Sigmoid colon (tissue), 7 donors: ENCODE data around the gene CACNG3. TPM values are rescaled to one million over a fixed set of nuclear protein-coding genes. Genes with fewer than 3 reads are reported as not detected.

Experiments
- DNase-seq: peaks from one replicate; pipeline ENCODE4 v3.0.0-alpha.2; 2019
- H3K27ac ChIP-seq, 4 donors: fragments of 200-600 bp; sonication (generic); one replicate each; pipeline ENCODE4 v1.5.1; 2016 to 2019; ENCODE audit warnings: mild to moderate bottlenecking in 1 of 4
- H3K27me3 ChIP-seq, 3 donors: fragments of 200-600 bp; sonication (generic); one replicate each; pipeline ENCODE4 v1.5.1; 2019; ENCODE audit warnings: mild to moderate bottlenecking in 1 of 3
- H3K36me3 ChIP-seq, 4 donors: fragments of 200-600 bp; sonication (generic); one replicate each; pipeline ENCODE4 v1.5.1; 2016 to 2019
- H3K4me1 ChIP-seq, 4 donors: fragments of 200-600 bp; sonication (generic); one replicate each; pipeline ENCODE4 v1.5.1; 2017 to 2019
- H3K4me3 ChIP-seq, 4 donors: fragments of 200-600 bp; sonication (generic); one replicate each; pipeline ENCODE4 v1.5.1; 2017 to 2019; ENCODE audit warnings: mild to moderate bottlenecking in 2 of 4, moderate library complexity in 1 of 4
- H3K9me3 ChIP-seq, 4 donors: fragments of 200-600 bp in 3 of 4; sonication (generic) in 3 of 4; one replicate each; pipeline versions ENCODE4 v1.5.1 to v1.6.1; 2013 to 2019
- EP300 ChIP-seq, 4 donors: sonication (generic); formaldehyde crosslinking; IDR thresholded peaks; one replicate each; pipeline ENCODE4 v1.6.1; 2017; ENCODE audit warnings: antibody characterized with exemption in 4 of 4
- POLR2A ChIP-seq, 2 donors: fragments of 450-650 bp; IDR thresholded peaks; one replicate each; pipeline ENCODE4 v1.6.1; 2016; ENCODE audit warnings: antibody characterized with exemption in 2 of 2, mild to moderate bottlenecking in 2 of 2, moderate library complexity in 2 of 2
- POLR2AphosphoS5 ChIP-seq, 4 donors: sonication (generic); formaldehyde crosslinking; IDR thresholded peaks; one replicate each; pipeline ENCODE4 v1.6.1; 2017; ENCODE audit warnings: antibody characterized with exemption in 4 of 4
- WGBS, 2 donors: extraction: QIAGEN DNeasy Blood & Tissue Kit; methylation state at CpG; one replicate each; pipeline ENCODE4 v1.1.7; 2013; 5-methylcytosine and 5-hydroxymethylcytosine counted together
- intact Hi-C: fragments of 100-400 bp; cut with DNase I; formaldehyde crosslinking; loops from one replicate; pipeline ENCODE4 v1.15.1; 2023
- polyA plus RNA-seq, 3 donors: library from polyadenylated mRNA; stranded (reverse); fragments of 200-250 nt; gene quantifications; one replicate each; pipeline ENCODE4 v1.2.3, GENCODE V29; 2013
- total RNA-seq, 4 donors: library from RNA; depleted of rRNA; stranded (reverse); fragments of >200 nt; gene quantifications; one replicate each; pipeline ENCODE4 v1.1.0, GENCODE V29; 2016
- TF ChIP-seq, protein P1 (sequence below), 4 experiments: fragments of 450-650 bp in 3 of 4; fragments of 200-600 bp in 1 of 4; IDR thresholded peaks; one replicate each; pipeline ENCODE4 v1.5.1; 2016 to 2019; ENCODE audit warnings: antibody characterized with exemption in 4 of 4, mild to moderate bottlenecking in 3 of 4, moderate library complexity in 2 of 4
- donor health status: healthy with polysubstance abuse.
- donor health status: Bipolar disorder and iron deficiency.
- donor health status: healthy.

Gene CACNG3
- total and polyA plus RNA-seq, 7 donors: not detected

DNA sequence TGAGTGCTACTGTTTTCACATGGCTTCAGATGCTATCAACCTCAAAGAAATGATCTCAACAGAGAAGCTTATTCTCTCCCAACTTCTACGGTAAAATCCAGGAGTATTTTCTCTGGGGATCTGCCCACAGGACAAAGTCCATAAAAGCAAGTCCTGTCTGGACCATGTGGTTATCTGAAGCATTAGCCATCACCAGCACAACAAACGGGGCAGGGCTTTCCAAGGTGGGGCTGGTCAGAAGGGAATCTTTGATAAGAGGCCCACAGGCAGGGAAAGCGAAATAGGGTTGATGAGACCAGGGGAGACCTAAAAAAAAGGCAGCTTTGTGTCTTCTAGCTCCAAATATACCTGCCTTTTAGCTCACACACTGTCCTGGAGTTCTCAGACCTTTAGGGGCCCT lies 38.7 kb upstream of the CACNG3 start:
- Histone ChIP-seq H3K9me3 (no peaks in the 10 kb centered on the region), H3K4me1 (no peaks in the 10 kb centered on the region), H3K27ac (no peak overlapping the region), H3K4me3 (no peak overlapping the region), H3K27me3 (no peaks in the 10 kb centered on the region), H3K36me3 (no peaks in the 10 kb centered on the region)
- DNase-seq: no peak
- TF ChIP-seq EP300 (IDR thresholded peaks at IDR 0.05) (no peak), POLR2A (IDR thresholded peaks at IDR 0.05) (no peak), POLR2AphosphoS5 (IDR thresholded peaks at IDR 0.05) (no peak)
- TF ChIP-seq, protein P1, sequence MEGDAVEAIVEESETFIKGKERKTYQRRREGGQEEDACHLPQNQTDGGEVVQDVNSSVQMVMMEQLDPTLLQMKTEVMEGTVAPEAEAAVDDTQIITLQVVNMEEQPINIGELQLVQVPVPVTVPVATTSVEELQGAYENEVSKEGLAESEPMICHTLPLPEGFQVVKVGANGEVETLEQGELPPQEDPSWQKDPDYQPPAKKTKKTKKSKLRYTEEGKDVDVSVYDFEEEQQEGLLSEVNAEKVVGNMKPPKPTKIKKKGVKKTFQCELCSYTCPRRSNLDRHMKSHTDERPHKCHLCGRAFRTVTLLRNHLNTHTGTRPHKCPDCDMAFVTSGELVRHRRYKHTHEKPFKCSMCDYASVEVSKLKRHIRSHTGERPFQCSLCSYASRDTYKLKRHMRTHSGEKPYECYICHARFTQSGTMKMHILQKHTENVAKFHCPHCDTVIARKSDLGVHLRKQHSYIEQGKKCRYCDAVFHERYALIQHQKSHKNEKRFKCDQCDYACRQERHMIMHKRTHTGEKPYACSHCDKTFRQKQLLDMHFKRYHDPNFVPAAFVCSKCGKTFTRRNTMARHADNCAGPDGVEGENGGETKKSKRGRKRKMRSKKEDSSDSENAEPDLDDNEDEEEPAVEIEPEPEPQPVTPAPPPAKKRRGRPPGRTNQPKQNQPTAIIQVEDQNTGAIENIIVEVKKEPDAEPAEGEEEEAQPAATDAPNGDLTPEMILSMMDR (IDR thresholded peaks at IDR 0.05): no peak
- intact Hi-C loops: no loop called here
- 39 to 78% methylated on average over 3 of the region's 3 CpGs for WGBS, 2 donors

DNA sequence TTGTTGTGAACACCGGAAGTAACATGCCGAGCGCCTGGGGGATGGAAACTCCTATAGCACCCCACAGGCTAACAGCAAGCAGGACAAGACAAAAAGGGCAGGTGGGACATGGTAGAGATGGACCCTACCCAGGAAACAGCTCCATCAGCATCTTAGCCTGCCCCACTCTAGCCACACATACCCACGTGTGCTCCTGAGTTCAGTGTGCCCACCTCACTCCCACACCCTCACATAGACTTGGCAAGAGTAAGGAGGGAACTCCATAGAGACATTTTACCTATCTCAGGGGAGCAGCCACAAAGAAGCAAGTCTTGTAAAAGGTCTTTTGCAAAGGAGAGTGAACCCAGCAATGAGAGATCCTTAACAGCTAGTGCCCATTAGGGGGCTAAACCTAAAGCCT lies 37.8 kb upstream of the CACNG3 start:
- TF ChIP-seq POLR2A (IDR thresholded peaks at IDR 0.05): no peak
- TF ChIP-seq EP300 (IDR thresholded peaks at IDR 0.05): no peak
- no peak for TF ChIP-seq POLR2AphosphoS5 (IDR thresholded peaks at IDR 0.05)
- TF ChIP-seq, protein P1 (IDR thresholded peaks at IDR 0.05): no peak
- intact Hi-C loops: no loop called here
- Histone ChIP-seq H3K36me3 (no peaks in the 10 kb centered on the region), H3K9me3 (no peaks in the 10 kb centered on the region), H3K27ac (no peak overlapping the region), H3K4me1 (no peaks in the 10 kb centered on the region), H3K4me3 (no peak overlapping the region), H3K27me3 (no peaks in the 10 kb centered on the region)
- WGBS, 2 donors: 87 to 92% methylated on average over 4 of the region's 4 CpGs
- no peak for DNase-seq

DNA sequence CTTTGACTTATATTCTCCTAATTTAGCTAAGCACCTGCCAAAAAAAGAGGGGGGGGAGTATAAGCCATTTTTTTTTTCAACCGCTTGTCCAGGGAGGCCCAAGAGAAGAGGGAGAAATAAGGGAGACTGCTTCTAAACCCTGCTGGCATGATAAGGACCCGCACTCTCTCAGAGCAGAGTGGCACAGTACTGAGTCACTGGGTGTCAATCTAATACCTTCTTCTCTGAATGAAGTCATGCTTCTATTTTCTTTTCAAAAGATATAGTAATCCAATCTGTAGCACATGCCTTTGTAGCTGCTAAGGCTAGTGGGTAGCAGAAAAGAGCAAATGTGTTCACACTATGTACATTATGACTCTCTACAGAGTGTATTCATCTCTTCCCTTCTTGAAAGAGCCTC lies 34.9 kb upstream of the CACNG3 start:
- intact Hi-C loops: no loop called here
- TF ChIP-seq EP300 (IDR thresholded peaks at IDR 0.05) (no peak), POLR2AphosphoS5 (IDR thresholded peaks at IDR 0.05) (no peak), POLR2A (IDR thresholded peaks at IDR 0.05) (no peak)
- TF ChIP-seq, protein P1 (IDR thresholded peaks at IDR 0.05): no peak
- no peaks in the 10 kb centered on the region for H3K9me3 ChIP-seq
- DNase-seq: no peak
- no peak overlapping the region for H3K4me3 ChIP-seq
- no peaks in the 10 kb centered on the region for H3K36me3 ChIP-seq
- H3K4me1 ChIP-seq: no peaks in the 10 kb centered on the region
- H3K27me3 ChIP-seq: no peaks in the 10 kb centered on the region
- H3K27ac ChIP-seq: no peak overlapping the region
- 93 to 96% methylated on average over 2 of the region's 2 CpGs for WGBS, 2 donors

DNA sequence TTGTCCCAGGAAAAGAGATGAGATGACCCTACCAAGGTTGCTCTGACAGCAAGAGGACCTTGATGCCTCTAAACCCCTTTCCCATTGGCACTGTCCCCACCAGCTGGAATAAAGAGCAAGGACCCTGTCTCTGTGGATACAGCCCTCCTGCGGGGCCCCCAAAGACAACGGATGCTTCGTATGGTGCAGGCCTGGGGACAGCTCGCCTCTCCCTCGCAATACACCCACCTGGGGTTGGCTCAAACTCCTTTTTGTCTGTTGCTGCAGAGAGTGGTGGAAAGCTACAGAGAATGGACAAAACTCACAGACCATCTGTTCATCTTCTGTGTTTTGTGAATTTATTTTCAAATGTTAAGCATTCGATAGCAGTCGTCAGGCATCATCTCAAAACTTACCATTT lies 27.6 kb upstream of the CACNG3 start:
- 89 to 93% methylated on average over 7 of the region's 7 CpGs for WGBS, 2 donors
- intact Hi-C loops: no loop called here
- TF ChIP-seq POLR2AphosphoS5 (IDR thresholded peaks at IDR 0.05) (no peak), POLR2A (IDR thresholded peaks at IDR 0.05) (no peak), EP300 (IDR thresholded peaks at IDR 0.05) (no peak)
- TF ChIP-seq, protein P1 (IDR thresholded peaks at IDR 0.05): no peak
- H3K27ac ChIP-seq: no peak overlapping the region
- no peaks in the 10 kb centered on the region for H3K36me3 ChIP-seq
- no peak overlapping the region for H3K4me3 ChIP-seq
- H3K4me1 ChIP-seq: no peaks in the 10 kb centered on the region
- H3K9me3 ChIP-seq: no peaks in the 10 kb centered on the region
- no peaks in the 10 kb centered on the region for H3K27me3 ChIP-seq
- no peak for DNase-seq

DNA sequence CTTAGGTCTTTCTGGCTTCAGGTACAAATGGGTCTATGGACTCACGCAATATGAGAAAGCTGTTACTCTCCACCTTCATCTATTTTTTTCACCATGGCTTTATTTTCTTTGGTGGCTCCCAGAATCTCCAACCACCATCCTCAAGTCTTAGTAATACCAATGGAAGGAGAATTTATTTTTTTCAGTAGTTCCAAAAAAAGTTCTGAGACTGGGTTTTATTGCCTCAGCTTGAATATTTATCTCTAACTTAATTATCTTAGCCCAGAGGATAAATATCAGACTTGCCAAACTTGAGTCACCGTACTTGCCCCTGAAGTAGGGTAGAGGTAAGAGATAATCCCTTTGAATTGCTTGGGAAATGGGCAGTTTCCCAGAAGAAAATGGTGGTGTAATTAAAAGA lies 23.2 kb upstream of the CACNG3 start:
- TF ChIP-seq POLR2AphosphoS5 (IDR thresholded peaks at IDR 0.05): no peak
- TF ChIP-seq, protein P1 (IDR thresholded peaks at IDR 0.05): no peak
- no peak for TF ChIP-seq POLR2A (IDR thresholded peaks at IDR 0.05)
- no peak for TF ChIP-seq EP300 (IDR thresholded peaks at IDR 0.05)
- H3K27me3 ChIP-seq: no peaks in the 10 kb centered on the region

More for the DNA sequence above, 23.2 kb upstream of the CACNG3 start:
- Histone ChIP-seq H3K9me3 (peaks cover 0 to 3% (median 0%) of the 10 kb centered on the region in 4 donors), H3K36me3 (no peaks in the 10 kb centered on the region), H3K27ac (no peak overlapping the region), H3K4me1 (no peaks in the 10 kb centered on the region), H3K4me3 (no peak overlapping the region)
- intact Hi-C loops: no loop called here
- DNase-seq: no peak
- WGBS, 2 donors: 61 to 89% methylated on average over 2 of the region's 2 CpGs
